Mucosa of descending colon (tissue), 3 donors: Measurements from ENCODE around the gene LHPP. TPM values are rescaled to one million over a fixed set of nuclear protein-coding genes. Genes with fewer than 3 reads are reported as not detected.
A peak's percentile ranks its signal among the peaks of the same experiment; 100 is the strongest.

Experiments used
- ATAC-seq: fragments of 200-7000 bp; cut with Tn5 transposase; one replicate; pipeline ENCODE4 v1.9.1; 2020; ENCODE audit warnings: mild to moderate bottlenecking, moderate library complexity
- DNase-seq, 3 donors: peaks; one replicate each; pipeline ENCODE4 v3.0.0-alpha.2; 2020
- H3K36me3 ChIP-seq: fragments of 200-600 bp; one replicate; pipeline ENCODE4 v1.8.0; 2021; ENCODE audit warnings: low read depth, mild to moderate bottlenecking
- H3K4me1 ChIP-seq: fragments of 200-600 bp; one replicate; pipeline ENCODE4 v1.8.0; 2021; ENCODE audit warnings: low read depth, mild to moderate bottlenecking
- H3K4me3 ChIP-seq: fragments of 200-600 bp; one replicate; pipeline ENCODE4 v1.8.0; 2021; ENCODE audit warnings: mild to moderate bottlenecking
- H3K9me3 ChIP-seq: fragments of 200-600 bp; one replicate; pipeline ENCODE4 v1.8.0; 2021; ENCODE audit warnings: mild to moderate bottlenecking
- intact Hi-C, 2 donors: fragments of 100-400 bp; cut with DNase I in 1 of 2; cut with micrococcal nuclease in 1 of 2; formaldehyde crosslinking; loops; one replicate each; pipeline versions ENCODE4 v1.11.0 to v1.11.1; 2022; cut with DNase I, micrococcal nuclease
- total RNA-seq, 3 donors: library from RNA; stranded (reverse); fragmentation: NEBNext Ultra II Directional in 2 of 3; extraction: Animal tissue kit (Norgen Biotek cat#: 25700) in 2 of 3; gene quantifications; one replicate each; pipeline versions ENCODE4 v1.2.1 to v1.2.4, GENCODE V29; 2021 to 2023
- TF ChIP-seq, protein P1 (sequence below): fragments of 200-600 bp; IDR thresholded peaks from one replicate; pipeline ENCODE4 v1.8.0; 2022; ENCODE audit warnings: antibody characterized with exemption, mild to moderate bottlenecking
- donor health status: DM: no; HTN: no; CAD: no; lungs with moderate emphysema.
- donor health status: DM: no; HTN: no; CAD: no.
- donor health status: DM: no; HTN: yes; CAD: no.

The LHPP gene
- total RNA-seq, 3 donors from 2014 or later, result 19.7 to 46.7 (median 26.5) TPM

DNA sequence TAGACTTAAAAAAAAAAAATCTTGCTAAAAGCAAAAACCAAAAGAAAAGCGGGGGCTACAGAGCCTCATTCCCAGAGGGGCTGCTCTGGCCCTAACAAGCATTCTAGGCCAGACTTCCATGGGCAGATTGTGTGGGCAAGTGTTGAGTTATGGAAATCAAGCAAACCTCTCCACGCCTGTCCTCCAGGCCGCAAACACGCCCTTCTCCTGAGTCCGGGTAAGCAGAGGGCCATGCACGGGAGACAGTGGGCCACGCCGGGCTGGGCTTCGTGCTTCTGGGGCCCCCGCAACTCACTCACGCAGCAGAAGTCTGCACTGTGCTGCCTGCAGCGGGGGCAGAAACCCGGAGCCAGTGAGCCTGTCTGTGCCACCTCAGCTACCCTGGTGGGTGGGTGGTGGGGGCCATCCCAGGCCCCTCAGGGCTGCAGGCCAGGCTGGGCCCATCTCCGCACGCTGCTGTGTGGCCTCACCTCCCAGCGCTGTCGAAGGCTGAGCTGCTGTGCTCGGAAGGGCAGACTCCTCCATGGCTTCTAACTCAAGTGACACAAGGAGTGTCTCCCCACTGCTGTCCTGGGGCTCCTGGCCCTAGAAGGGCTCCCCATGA is 156.9 kb downstream of the LHPP start:
- TF ChIP-seq, protein P1, sequence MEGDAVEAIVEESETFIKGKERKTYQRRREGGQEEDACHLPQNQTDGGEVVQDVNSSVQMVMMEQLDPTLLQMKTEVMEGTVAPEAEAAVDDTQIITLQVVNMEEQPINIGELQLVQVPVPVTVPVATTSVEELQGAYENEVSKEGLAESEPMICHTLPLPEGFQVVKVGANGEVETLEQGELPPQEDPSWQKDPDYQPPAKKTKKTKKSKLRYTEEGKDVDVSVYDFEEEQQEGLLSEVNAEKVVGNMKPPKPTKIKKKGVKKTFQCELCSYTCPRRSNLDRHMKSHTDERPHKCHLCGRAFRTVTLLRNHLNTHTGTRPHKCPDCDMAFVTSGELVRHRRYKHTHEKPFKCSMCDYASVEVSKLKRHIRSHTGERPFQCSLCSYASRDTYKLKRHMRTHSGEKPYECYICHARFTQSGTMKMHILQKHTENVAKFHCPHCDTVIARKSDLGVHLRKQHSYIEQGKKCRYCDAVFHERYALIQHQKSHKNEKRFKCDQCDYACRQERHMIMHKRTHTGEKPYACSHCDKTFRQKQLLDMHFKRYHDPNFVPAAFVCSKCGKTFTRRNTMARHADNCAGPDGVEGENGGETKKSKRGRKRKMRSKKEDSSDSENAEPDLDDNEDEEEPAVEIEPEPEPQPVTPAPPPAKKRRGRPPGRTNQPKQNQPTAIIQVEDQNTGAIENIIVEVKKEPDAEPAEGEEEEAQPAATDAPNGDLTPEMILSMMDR, result no peak
- H3K36me3 ChIP-seq, result no peaks in the 10 kb centered on the region
- peaks cover 8% of the 10 kb centered on the region for H3K4me1 ChIP-seq
- ATAC-seq (peak; percentile 1), DNase-seq (no peak)
- H3K4me3 ChIP-seq, result no peak overlapping the region
- no peaks in the 10 kb centered on the region for H3K9me3 ChIP-seq
- intact Hi-C loops, result no loop called here

DNA sequence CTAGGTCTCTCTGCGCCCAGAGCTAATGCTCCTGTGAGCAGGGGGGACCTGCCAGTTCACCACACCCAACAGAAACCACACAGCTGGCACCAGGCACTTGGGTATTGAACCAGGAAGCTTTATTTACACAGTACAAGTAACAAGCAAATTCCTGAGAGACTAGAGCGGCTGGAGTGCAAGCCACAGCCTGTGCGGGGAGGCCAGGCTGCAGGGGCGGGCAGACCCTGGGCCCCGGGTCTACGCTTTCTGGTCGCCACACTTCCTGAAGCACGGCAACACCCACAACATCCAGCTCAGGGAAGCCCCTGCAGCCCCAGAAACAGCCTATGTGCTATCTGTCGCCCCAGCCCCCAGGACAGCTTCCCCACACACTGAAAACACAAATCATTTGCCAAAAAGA is 157.6 kb downstream of the LHPP start:
- peaks cover 8% of the 10 kb centered on the region for H3K4me1 ChIP-seq
- TF ChIP-seq, protein P1, result no peak
- ATAC-seq (peak; percentile 58), DNase-seq (no peak)
- intact Hi-C loops, result no loop called here
- H3K9me3 ChIP-seq, result no peaks in the 10 kb centered on the region
- H3K36me3 ChIP-seq, result no peaks in the 10 kb centered on the region
- H3K4me3 ChIP-seq, result no peak overlapping the region

DNA sequence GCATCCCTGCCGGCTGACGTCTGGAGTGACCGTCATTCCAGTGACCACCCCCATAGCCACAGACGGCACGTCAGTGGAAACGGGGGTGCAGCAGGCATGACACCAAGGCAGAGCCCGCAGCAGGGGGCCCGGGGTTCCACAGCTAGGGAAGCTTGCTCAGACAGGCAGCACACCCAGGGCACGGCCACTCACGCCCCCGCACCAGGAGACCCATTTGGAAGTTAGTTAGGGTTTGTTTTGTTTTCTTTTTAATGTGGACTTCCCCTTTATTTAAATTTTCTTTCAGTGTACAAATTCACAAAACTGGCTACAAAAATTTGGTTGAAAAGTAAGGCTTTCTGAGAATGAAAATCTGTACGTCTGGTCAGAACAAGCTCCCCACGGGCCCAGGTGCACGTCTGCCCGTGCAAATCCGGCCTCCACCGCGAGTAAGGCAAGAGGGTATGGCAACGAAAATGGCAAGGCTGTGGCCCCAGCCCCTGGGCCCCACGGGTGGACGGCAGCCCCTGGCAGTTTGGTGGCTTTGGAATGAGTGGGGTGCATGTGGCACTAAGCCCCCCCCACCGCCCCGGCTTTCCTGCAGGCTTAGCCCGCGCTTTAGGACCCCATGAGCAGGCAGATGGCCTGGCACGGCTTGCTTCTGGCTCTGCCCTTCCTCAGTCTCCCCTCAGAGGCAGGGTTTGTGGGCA is 158.3 kb downstream of the LHPP start:
- no peaks in the 10 kb centered on the region for H3K36me3 ChIP-seq
- DNase-seq (no peak), ATAC-seq (peak; percentile 2)
- peaks cover 8% of the 10 kb centered on the region for H3K4me1 ChIP-seq
- no peaks in the 10 kb centered on the region for H3K9me3 ChIP-seq
- TF ChIP-seq, protein P1, result no peak
- no peak overlapping the region for H3K4me3 ChIP-seq
- intact Hi-C loops, result no loop called here

DNA sequence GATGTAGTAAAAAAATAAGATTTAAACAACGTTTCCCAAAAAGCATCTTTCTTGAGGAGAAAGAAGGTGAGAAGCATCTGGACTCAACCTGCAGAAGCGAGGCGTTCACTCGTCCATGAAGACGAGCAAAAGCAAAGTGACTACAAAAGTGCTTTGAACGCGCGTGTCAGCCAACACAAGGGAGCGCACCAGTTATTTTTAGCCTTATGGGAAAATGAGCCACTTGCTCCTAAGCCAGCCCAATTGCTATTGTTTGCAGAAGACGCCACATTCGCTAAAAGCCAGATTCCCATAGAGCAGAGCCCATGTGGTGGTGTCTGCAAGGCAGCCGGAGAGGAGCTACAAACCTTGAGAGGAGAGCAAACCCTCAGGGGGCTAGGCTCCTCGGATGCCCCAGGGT is 160.0 kb downstream of the LHPP start:
- H3K9me3 ChIP-seq, result no peaks in the 10 kb centered on the region
- no peak for DNase-seq
- intact Hi-C loops, result no loop called here
- H3K36me3 ChIP-seq, result no peaks in the 10 kb centered on the region
- peaks cover 11% of the 10 kb centered on the region for H3K4me1 ChIP-seq
- TF ChIP-seq, protein P1, result no peak
- H3K4me3 ChIP-seq, result no peak overlapping the region
- no peak for ATAC-seq

DNA sequence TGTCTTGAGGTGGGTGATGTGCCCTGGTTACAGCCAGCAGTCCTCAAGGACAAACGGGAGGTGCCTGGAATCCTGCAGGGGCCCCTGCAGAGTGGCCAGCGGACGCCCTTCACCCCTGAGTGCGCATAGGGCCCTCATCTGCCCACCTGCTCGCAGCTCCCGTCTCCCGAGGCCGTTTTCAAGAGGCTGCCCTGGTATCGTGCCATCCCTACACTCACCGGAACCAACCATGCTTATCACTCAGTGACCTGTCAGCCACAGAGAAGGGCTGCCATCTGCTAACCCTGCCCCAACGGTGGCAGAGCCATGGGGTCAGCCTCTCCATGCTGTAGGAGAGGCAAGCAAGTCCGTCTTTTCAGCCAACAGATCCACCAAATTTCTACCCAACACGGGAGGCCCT is 160.5 kb downstream of the LHPP start:
- TF ChIP-seq, protein P1, result no peak
- Histone ChIP-seq H3K4me1 (peaks cover 16% of the 10 kb centered on the region), H3K36me3 (no peaks in the 10 kb centered on the region), H3K9me3 (no peaks in the 10 kb centered on the region), H3K4me3 (no peak overlapping the region)
- intact Hi-C loops, result no loop called here
- no peak for DNase-seq
- ATAC-seq, result no peak
